ENCODE data around the gene SFR1. TPM values are rescaled to one million over a fixed set of nuclear protein-coding genes. Genes with fewer than 3 reads are reported as not detected.

The SFR1 gene
- total RNA-seq, 1 experiment from 2014 or later = 4.3 TPM

DNA sequence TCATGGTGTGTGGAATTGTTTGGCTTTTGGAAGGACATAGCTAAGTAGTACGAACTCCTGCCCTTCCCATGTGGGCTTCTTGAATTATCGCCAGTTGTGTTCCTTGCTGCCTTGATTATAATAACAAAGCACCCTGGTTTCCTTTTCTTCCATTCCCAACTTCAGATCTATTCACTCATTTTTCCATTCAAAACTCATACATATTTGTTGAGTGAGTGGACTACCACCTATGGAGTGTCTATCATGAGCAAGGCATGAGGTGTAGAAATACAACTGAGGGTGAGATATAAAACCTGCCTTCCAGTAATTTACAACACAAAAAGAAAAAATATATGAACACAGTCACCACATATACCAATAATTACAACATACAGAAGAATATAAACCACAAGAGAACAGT lies 31.4 kb upstream of the SFR1 start:
- DNase-seq = no peak
- Histone ChIP-seq H4K20me1 (ENCODE audit: insufficient read depth) (no peaks in the 10 kb centered on the region), H3K79me2 (ENCODE audit: low read depth) (no peaks in the 10 kb centered on the region), H3K4me1 (replicated peaks; ENCODE audit: insufficient read depth) (peaks cover 7% of the 10 kb centered on the region), H3K36me3 (ENCODE audit: low read depth) (no peaks in the 10 kb centered on the region; the same call in 1 of the 2 replicates), H3K27me3 (ENCODE audit: insufficient read depth, low read depth) (no peaks in the 10 kb centered on the region), H3K4me2 (no peak overlapping the region), H3K4me3 (no peak overlapping the region), H2AFZ (no peak overlapping the region), H3K9me3 (ENCODE audit: insufficient read depth, low read depth) (peaks cover 19% of the 10 kb centered on the region; the same call in 1 of the 2 replicates), H3K27ac (no peak overlapping the region), H3K9me2 (ENCODE audit: insufficient read depth) (no peaks in the 10 kb centered on the region), H3F3A (ENCODE audit: insufficient read depth, low read depth) (peaks cover 16% of the 10 kb centered on the region)
- intact Hi-C loops (cut with micrococcal nuclease; ENCODE audit: unreplicated experiment) = no loop called here
- BruUV-seq (replicated peaks) = no TSS peak
- TF ChIP-seq, protein P1, sequence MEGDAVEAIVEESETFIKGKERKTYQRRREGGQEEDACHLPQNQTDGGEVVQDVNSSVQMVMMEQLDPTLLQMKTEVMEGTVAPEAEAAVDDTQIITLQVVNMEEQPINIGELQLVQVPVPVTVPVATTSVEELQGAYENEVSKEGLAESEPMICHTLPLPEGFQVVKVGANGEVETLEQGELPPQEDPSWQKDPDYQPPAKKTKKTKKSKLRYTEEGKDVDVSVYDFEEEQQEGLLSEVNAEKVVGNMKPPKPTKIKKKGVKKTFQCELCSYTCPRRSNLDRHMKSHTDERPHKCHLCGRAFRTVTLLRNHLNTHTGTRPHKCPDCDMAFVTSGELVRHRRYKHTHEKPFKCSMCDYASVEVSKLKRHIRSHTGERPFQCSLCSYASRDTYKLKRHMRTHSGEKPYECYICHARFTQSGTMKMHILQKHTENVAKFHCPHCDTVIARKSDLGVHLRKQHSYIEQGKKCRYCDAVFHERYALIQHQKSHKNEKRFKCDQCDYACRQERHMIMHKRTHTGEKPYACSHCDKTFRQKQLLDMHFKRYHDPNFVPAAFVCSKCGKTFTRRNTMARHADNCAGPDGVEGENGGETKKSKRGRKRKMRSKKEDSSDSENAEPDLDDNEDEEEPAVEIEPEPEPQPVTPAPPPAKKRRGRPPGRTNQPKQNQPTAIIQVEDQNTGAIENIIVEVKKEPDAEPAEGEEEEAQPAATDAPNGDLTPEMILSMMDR (conservative IDR thresholded peaks at IDR 0.05) = no peak
- TF ChIP-seq EZH2 (IDR thresholded peaks at IDR 0.05; ENCODE audit: low read depth) = no peak
- POLR2A ChIA-PET (ENCODE audit: unreplicated experiment) = no interaction called here
- CTCF ChIA-PET = no interaction called here

DNA sequence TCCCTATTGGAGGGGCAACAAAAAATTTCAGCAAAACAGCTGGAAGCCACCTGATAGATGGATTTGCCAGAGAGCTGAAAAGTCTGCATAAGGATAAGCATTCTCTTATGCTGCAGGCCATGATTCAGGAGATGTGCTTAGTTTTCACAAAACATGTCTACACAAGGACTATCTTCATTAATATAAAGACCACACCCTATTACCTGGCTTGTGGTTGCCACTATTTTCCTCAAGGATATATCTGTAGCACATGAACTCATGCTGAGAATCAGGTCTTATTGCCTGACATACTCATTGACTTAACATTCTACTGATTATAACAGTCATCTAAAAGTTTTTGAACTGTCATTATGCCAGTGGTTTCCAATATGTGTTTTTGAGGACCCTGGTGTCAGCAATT lies 29.2 kb upstream of the SFR1 start:
- CTCF ChIA-PET = no interaction called here

DNA sequence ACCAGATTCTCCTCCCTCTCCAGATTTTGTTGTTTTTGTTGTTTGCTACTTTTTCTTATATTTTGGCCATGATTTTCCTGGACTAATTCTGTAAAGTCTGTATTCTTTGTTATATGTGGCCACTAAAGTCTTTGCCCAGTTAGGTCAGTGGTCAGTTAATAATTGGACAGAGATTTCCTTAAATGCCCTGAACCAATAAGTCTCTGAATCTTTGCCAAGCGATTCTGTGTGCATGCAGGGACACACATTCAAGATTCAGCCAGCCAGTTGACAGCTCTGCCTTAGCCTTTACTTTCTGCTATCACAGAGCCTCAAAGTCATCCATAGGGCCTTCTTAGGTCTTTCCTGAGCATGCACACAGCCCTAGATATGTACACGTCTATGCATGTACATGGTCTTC lies 25.3 kb upstream of the SFR1 start:
- BruUV-seq (replicated peaks) = no TSS peak
- POLR2A ChIA-PET (ENCODE audit: unreplicated experiment) = no interaction called here

More for the DNA sequence above, 29.2 kb upstream of the SFR1 start:
- Histone ChIP-seq H3K4me3 (no peak overlapping the region), H3K9me2 (ENCODE audit: insufficient read depth) (no peaks in the 10 kb centered on the region), H3K79me2 (ENCODE audit: low read depth) (no peaks in the 10 kb centered on the region), H3K4me1 (replicated peaks; ENCODE audit: insufficient read depth) (no peaks in the 10 kb centered on the region), H4K20me1 (ENCODE audit: insufficient read depth) (no peaks in the 10 kb centered on the region), H3K4me2 (no peak overlapping the region), H3F3A (ENCODE audit: insufficient read depth, low read depth) (peaks cover 16% of the 10 kb centered on the region), H3K36me3 (ENCODE audit: low read depth) (no peaks in the 10 kb centered on the region; the same call in 1 of the 2 replicates), H3K27me3 (ENCODE audit: insufficient read depth, low read depth) (no peaks in the 10 kb centered on the region), H3K27ac (no peak overlapping the region), H2AFZ (no peak overlapping the region), H3K9me3 (ENCODE audit: insufficient read depth, low read depth) (peaks cover 19% of the 10 kb centered on the region; the same call in 1 of the 2 replicates)
- TF ChIP-seq EZH2 (IDR thresholded peaks at IDR 0.05; ENCODE audit: low read depth) = no peak
- TF ChIP-seq, protein P1 (conservative IDR thresholded peaks at IDR 0.05) = no peak
- DNase-seq = no peak
- BruUV-seq (replicated peaks) = no TSS peak
- intact Hi-C loops (cut with micrococcal nuclease; ENCODE audit: unreplicated experiment) = no loop called here
- POLR2A ChIA-PET (ENCODE audit: unreplicated experiment) = no interaction called here

More for the DNA sequence above, 25.3 kb upstream of the SFR1 start:
- Histone ChIP-seq H3K4me2 (no peak overlapping the region), H3K79me2 (ENCODE audit: low read depth) (no peaks in the 10 kb centered on the region), H3K27me3 (ENCODE audit: insufficient read depth, low read depth) (no peaks in the 10 kb centered on the region), H3K36me3 (ENCODE audit: low read depth) (no peaks in the 10 kb centered on the region; the same call in 1 of the 2 replicates), H3K9me2 (ENCODE audit: insufficient read depth) (no peaks in the 10 kb centered on the region), H3K27ac (no peak overlapping the region), H4K20me1 (ENCODE audit: insufficient read depth) (no peaks in the 10 kb centered on the region), H2AFZ (no peak overlapping the region), H3K4me3 (no peak overlapping the region), H3K9me3 (ENCODE audit: insufficient read depth, low read depth) (peaks cover 15% of the 10 kb centered on the region; the same call in 1 of the 2 replicates), H3F3A (ENCODE audit: insufficient read depth, low read depth) (peaks cover 25% of the 10 kb centered on the region), H3K4me1 (replicated peaks; ENCODE audit: insufficient read depth) (peaks cover 16% of the 10 kb centered on the region)
- no peak for DNase-seq
- no peak for TF ChIP-seq EZH2 (IDR thresholded peaks at IDR 0.05; ENCODE audit: low read depth)
- TF ChIP-seq, protein P1 (conservative IDR thresholded peaks at IDR 0.05) = no peak
- intact Hi-C loops (cut with micrococcal nuclease; ENCODE audit: unreplicated experiment) = no loop called here
- CTCF ChIA-PET = no interaction called here

Measured in PC-9 (cell line).